SK-N-MC (cell line): ENCODE results near the gene ABI3.

Source experiments
- EZH2 ChIP-seq: fragments of 200-600 bp; sonication (generic); IDR thresholded peaks from one replicate; pipeline ENCODE4 v1.6.1; 2017; ENCODE audit warnings: antibody characterized with exemption
- FOXP2 ChIP-seq: optimal IDR thresholded peaks from 2 replicates; pipeline ENCODE3; 2011; ENCODE audit warnings: mild to moderate bottlenecking, moderate library complexity; ENCODE audit not compliant: insufficient read depth; ENCODE audit errors: extremely low read length, control extremely low read depth
- POLR2AphosphoS5 ChIP-seq: IDR thresholded peaks from 2 replicates; pipeline ENCODE4 v1.6.1; 2012; ENCODE audit warnings: mild to moderate bottlenecking, low read depth, low read length, borderline replicate concordance

- TF ChIP-seq POLR2AphosphoS5 (no peak), EZH2 (no peak), FOXP2 (no peak)
These were observed 4.3 kb downstream of the ABI3 start for GRCh38 chr17:49214676-49215360.
